ENCODE data around the gene CCDC68.

- TF ChIP-seq CTCF (IDR thresholded peaks at IDR 0.05; ENCODE audit: low read length) (no peak), EZH2 (optimal IDR thresholded peaks at IDR 0.05; ENCODE audit: low read depth, low read length) (no peak), EZH2phosphoT487 (IDR thresholded peaks at IDR 0.05; ENCODE audit: low read length) (no peak)
Observed at GRCh38 chr18:54960197-54960596, 936 bp upstream of the CCDC68 start.

Measured in MM.1S (cell line).